GM12874 (cell line): ENCODE results near the gene TRMT1.

Experiments
- TF ChIP-seq, protein P1 (sequence below): IDR thresholded peaks from 2 replicates; pipeline ENCODE4 v1.5.1; 2011; ENCODE audit warnings: low read depth, mild to moderate bottlenecking, control low read depth, low read length, moderate library complexity; ENCODE audit not compliant: insufficient read depth

The TRMT1 gene

GRCh38 chr19:13057744-13058143 lies 58.8 kb downstream of the TRMT1 start:
- TF ChIP-seq, protein P1, sequence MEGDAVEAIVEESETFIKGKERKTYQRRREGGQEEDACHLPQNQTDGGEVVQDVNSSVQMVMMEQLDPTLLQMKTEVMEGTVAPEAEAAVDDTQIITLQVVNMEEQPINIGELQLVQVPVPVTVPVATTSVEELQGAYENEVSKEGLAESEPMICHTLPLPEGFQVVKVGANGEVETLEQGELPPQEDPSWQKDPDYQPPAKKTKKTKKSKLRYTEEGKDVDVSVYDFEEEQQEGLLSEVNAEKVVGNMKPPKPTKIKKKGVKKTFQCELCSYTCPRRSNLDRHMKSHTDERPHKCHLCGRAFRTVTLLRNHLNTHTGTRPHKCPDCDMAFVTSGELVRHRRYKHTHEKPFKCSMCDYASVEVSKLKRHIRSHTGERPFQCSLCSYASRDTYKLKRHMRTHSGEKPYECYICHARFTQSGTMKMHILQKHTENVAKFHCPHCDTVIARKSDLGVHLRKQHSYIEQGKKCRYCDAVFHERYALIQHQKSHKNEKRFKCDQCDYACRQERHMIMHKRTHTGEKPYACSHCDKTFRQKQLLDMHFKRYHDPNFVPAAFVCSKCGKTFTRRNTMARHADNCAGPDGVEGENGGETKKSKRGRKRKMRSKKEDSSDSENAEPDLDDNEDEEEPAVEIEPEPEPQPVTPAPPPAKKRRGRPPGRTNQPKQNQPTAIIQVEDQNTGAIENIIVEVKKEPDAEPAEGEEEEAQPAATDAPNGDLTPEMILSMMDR = no peak

DNA sequence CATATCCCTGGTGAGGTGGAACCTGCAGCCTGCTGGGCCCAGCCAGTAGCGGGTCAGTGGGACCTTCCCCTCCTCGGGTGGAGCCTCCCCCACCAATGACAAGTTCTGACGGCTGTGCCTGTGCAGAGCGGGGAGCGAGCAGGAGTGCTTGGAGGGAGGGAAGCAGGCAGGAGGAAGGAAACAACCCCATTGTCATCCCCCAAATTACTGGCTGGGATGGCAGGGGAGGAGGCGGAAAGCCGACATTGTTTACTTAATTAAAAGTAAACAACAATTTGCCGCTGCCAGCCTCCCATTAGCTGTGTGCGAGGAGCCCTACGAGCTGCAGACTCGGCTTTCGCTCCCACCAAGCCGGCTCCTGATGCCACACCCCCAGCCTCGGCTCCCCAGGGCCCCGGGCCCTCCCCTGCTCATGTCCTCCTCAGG lies 59.4 kb downstream of the TRMT1 start:
- TF ChIP-seq, protein P1 = no peak

DNA sequence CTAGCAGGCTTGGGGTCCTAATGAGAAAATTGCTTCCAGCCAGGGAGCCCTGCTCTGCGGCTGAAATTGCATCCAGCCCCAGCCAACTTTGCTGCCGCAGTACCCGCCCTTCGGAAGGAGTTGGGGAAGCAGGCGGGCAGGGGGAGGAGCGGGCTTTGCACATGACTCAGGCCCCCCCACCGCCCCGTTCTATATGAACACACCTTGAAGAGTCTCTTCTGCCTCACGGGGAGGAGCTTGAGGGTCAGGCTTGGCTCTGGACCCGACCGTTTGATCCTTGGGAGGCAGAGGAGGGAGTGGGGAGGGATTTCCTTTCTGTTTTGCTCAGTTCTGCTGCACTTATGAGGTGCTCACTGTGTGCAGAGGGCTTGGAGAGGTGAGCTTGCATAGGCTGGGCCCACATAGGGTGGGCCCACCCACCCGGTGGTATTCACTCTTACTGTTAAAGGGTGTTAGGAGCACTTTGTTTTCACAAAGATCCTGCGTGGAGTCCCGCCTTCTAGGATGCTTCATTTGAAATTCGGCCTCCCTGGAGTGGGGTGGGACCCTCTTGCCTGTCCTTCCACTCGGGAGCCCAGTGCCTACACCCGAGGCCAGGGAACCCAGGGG lies 60.4 kb downstream of the TRMT1 start:
- TF ChIP-seq, protein P1 = no peak

DNA sequence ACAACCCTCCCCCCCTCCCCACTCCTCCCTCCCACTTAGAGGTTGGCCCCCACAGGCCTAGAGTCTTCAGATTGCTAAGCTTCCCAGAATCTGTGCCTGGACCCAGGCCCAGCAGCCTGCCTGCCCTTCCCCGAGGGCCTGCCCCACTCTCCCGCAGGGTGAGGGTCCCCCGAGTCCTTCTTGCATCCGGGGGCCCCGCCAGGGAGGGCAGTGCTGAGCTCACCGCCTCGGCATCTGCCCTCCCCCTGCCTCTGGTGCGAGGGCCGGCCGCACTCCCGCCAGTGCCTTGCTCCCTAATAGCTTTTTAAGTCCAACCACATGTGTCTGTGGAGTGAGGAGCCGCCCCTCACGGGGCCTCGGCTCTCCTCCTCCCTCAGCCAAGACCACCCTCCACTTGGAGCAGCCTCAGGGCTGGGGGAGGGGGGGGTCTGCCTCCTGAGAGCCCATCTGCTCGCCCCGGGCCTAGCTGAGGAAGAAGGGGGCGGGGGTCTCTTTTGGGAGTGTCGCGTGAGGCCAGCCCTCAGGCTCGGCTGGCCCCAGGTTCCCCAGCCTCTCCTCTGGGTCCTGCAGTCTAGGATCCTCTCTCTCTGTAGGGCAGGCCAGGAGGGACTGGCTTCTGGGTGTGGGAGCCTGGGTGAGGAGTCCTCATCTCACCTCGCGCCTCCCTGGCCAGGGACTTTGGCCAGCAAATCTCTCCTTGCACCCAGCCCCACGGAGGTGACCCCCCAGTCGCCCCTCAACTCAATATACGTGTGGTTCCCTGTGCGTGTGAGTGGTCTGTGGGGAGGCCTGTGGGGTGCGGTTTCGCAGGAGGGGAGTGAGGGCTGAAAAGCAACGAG lies 61.1 kb downstream of the TRMT1 start:
- TF ChIP-seq, protein P1 = no peak
